PFSK-1 (cell line): Measurements from ENCODE around the gene GNAO1.

Source experiments
- FOXP2 ChIP-seq: optimal IDR thresholded peaks from 2 replicates; pipeline ENCODE3; 2011; ENCODE audit warnings: borderline replicate concordance, control low read depth, inconsistent platforms; ENCODE audit not compliant: insufficient read depth; ENCODE audit errors: extremely low read length, extremely low read depth
- POLR2AphosphoS5 ChIP-seq: IDR thresholded peaks from 2 replicates; pipeline ENCODE4 v1.6.1; 2012; ENCODE audit warnings: low read depth, mild to moderate bottlenecking, control low read depth, low read length, moderate library complexity

DNA sequence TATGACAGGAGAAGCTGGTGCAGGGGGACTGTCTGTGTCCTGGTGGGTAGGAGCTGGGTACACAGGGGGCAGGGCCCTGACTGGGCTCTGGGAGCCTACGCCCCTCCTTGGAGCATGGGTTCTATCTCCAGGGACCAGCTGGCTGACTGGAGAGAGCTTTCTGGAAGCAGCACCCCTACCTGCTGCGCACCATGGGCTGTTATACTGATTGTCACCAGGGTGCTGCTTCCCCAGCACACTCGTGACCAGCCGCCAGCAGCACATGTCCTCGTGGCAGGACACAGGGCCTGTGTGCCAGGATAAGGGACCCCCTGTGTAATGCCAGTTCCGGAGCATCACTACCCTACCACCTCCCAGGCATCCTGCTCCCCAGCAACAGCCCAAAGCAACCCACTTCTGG lies 128.1 kb downstream of the GNAO1 start:
- TF ChIP-seq POLR2AphosphoS5 (no peak), FOXP2 (no peak)
